ENCODE results near the gene KRT1.

GRCh38 chr12:52681526-52682380 is 1.5 kb upstream of the KRT1 start:
- no peak for TF ChIP-seq CTCF (IDR thresholded peaks at IDR 0.05 in 8 of 11, conservative IDR thresholded peaks at IDR 0.05 in 3 of 11)
- TF ChIP-seq POLR2A (IDR thresholded peaks at IDR 0.05) = no peak
